Skeletal muscle tissue (tissue), 4 donors: ENCODE results near the gene SLX4IP. TPM values are rescaled to one million over a fixed set of nuclear protein-coding genes. Genes with fewer than 3 reads are reported as not detected.

ENCODE experiments used
- H3K27ac ChIP-seq: one replicate; pipeline ENCODE4 v1.7.0; 2013; ENCODE audit warnings: mild to moderate bottlenecking, low read depth, low read length, inconsistent platforms
- H3K27me3 ChIP-seq, 3 donors: one replicate each; pipeline ENCODE4 v1.7.0; 2013; ENCODE audit warnings: low read length in 3 of 3; ENCODE audit not compliant: control insufficient read depth in 3 of 3, insufficient read depth in 3 of 3
- H3K36me3 ChIP-seq, 3 donors: one replicate each; pipeline ENCODE4 v1.7.0; 2013; ENCODE audit warnings: low read length in 3 of 3; ENCODE audit not compliant: control insufficient read depth in 3 of 3, insufficient read depth in 3 of 3
- H3K4me1 ChIP-seq, 3 donors: one replicate each; pipeline ENCODE4 v1.7.0; 2013; ENCODE audit warnings: low read length in 3 of 3, mild to moderate bottlenecking in 3 of 3; ENCODE audit not compliant: control insufficient read depth in 3 of 3, insufficient read depth in 3 of 3
- H3K4me3 ChIP-seq, 3 donors: one replicate each; pipeline ENCODE4 v1.7.0; 2013; ENCODE audit warnings: low read length in 3 of 3
- H3K9ac ChIP-seq, 3 donors: one replicate each; pipeline ENCODE4 v1.7.0; 2013; ENCODE audit warnings: low read length in 3 of 3, mild to moderate bottlenecking in 3 of 3, moderate library complexity in 2 of 3, low read depth in 1 of 3
- H3K9me3 ChIP-seq, 3 donors: one replicate each; pipeline ENCODE4 v1.7.0; 2013; ENCODE audit warnings: low read length in 3 of 3; ENCODE audit not compliant: control insufficient read depth in 3 of 3
- total RNA-seq: library from RNA; depleted of rRNA; stranded (reverse); fragments of >200 nt; gene quantifications from one replicate; pipeline ENCODE4 v1.2.3, GENCODE V29; 2014
- donor health status: Osteomylitis.

The SLX4IP gene
- total RNA-seq, 1 donor from 2014 or later: 4.2 TPM

- Histone ChIP-seq H3K27ac (peak overlapping the region; percentile 49), H3K36me3 (no peaks in the 10 kb centered on the region), H3K4me3 (no peak overlapping the region), H3K4me1 (peaks cover 2 to 14% (median 10%) of the 10 kb centered on the region in 3 donors), H3K27me3 (no peaks in the 10 kb centered on the region), H3K9me3 (no peaks in the 10 kb centered on the region), H3K9ac (no peak overlapping the region)
These were observed 39.6 kb downstream of the SLX4IP start for GRCh38 chr20:10474606-10475184.

DNA sequence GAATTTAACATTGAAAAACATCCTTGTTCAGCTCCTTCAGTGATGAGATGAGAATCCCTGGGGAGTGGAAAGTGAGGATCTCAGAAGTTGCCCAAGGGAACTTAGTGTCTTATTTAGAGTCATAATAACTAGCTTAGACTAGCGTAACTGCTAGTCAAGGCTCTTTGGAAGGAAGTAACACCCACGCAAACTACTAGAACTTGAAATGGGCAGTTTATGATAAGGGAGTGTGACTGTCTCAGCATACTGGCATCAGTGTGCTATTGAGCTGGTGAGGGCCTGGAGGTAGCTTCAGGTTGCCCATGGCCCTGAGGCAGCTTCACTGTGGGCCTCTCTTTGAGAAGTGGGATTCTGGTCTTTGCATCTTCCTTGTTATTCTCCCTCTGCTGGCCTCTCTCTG, 40.1 kb downstream of the SLX4IP start:
- Histone ChIP-seq H3K27ac (peak overlapping the region; percentile 49), H3K9me3 (no peaks in the 10 kb centered on the region), H3K9ac (no peak overlapping the region), H3K4me3 (no peak overlapping the region), H3K27me3 (no peaks in the 10 kb centered on the region), H3K4me1 (peaks cover 2 to 10% (median 5%) of the 10 kb centered on the region in 3 donors), H3K36me3 (no peaks in the 10 kb centered on the region)

DNA sequence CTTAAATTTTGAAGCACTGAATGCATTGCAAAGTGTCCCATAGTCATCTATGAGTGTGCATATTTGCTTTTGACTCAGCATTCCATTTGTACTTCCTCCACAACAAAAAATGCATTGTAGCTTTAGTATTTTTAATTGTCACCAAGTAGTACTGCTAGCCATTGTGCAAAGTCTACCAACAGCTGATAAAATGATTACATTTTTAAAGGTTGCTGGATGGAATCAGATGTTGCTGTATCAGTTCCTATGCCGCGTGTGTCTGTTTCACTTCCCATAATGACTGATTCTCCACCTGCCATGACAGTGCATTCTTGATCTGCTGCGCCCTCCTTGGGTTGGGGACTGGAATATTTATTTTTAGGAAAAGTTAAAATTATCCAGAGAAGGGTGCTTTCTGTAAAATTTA, 41.2 kb downstream of the SLX4IP start:
- Histone ChIP-seq H3K36me3 (no peaks in the 10 kb centered on the region), H3K9ac (no peak overlapping the region), H3K4me3 (no peak overlapping the region), H3K27me3 (no peaks in the 10 kb centered on the region), H3K27ac (peak overlapping the region; percentile 49), H3K9me3 (no peaks in the 10 kb centered on the region), H3K4me1 (peaks cover 2 to 10% (median 4%) of the 10 kb centered on the region in 3 donors)

- Histone ChIP-seq H3K9ac (no peak overlapping the region), H3K27ac (no peak overlapping the region), H3K4me3 (no peak overlapping the region), H3K9me3 (no peaks in the 10 kb centered on the region), H3K36me3 (no peaks in the 10 kb centered on the region), H3K27me3 (no peaks in the 10 kb centered on the region), H3K4me1 (peaks cover 2 to 10% (median 4%) of the 10 kb centered on the region in 3 donors)
These were observed 43.1 kb downstream of the SLX4IP start for GRCh38 chr20:10478205-10478604.

GRCh38 chr20:10478930-10479329, 43.8 kb downstream of the SLX4IP start:
- Histone ChIP-seq H3K9me3 (no peaks in the 10 kb centered on the region), H3K4me1 (peaks cover 2 to 10% (median 4%) of the 10 kb centered on the region in 3 donors), H3K27ac (no peak overlapping the region)

GRCh38 chr20:10481676-10482075, 46.6 kb downstream of the SLX4IP start:
- no peak overlapping the region for H3K9ac ChIP-seq
- H3K4me1 ChIP-seq: no peaks in the 10 kb centered on the region
- H3K9me3 ChIP-seq: no peaks in the 10 kb centered on the region
- no peak overlapping the region for H3K4me3 ChIP-seq
- H3K27me3 ChIP-seq: no peaks in the 10 kb centered on the region
- H3K36me3 ChIP-seq: no peaks in the 10 kb centered on the region
- H3K27ac ChIP-seq: no peak overlapping the region

More at GRCh38 chr20:10478930-10479329, 43.8 kb downstream of the SLX4IP start:
- Histone ChIP-seq H3K27me3 (no peaks in the 10 kb centered on the region), H3K36me3 (no peaks in the 10 kb centered on the region), H3K9ac (no peak overlapping the region), H3K4me3 (no peak overlapping the region)

GRCh38 chr20:10483691-10484090, 48.6 kb downstream of the SLX4IP start:
- Histone ChIP-seq H3K36me3 (no peaks in the 10 kb centered on the region), H3K4me3 (no peak overlapping the region), H3K9me3 (no peaks in the 10 kb centered on the region), H3K27ac (no peak overlapping the region), H3K4me1 (peaks cover 0 to 4% (median 0%) of the 10 kb centered on the region in 3 donors), H3K9ac (no peak overlapping the region), H3K27me3 (no peaks in the 10 kb centered on the region)

- Histone ChIP-seq H3K27me3 (no peaks in the 10 kb centered on the region), H3K4me3 (no peak overlapping the region), H3K27ac (peak overlapping the region; percentile 15), H3K36me3 (no peaks in the 10 kb centered on the region), H3K9me3 (no peaks in the 10 kb centered on the region), H3K9ac (no peak overlapping the region), H3K4me1 (peaks cover 0 to 4% (median 0%) of the 10 kb centered on the region in 3 donors)
These were observed 52.3 kb downstream of the SLX4IP start for GRCh38 chr20:10487142-10488136.

GRCh38 chr20:10488534-10488933, 53.4 kb downstream of the SLX4IP start:
- no peak overlapping the region for H3K4me3 ChIP-seq
- no peak overlapping the region for H3K27ac ChIP-seq
- H3K4me1 ChIP-seq: peaks cover 0 to 4% (median 0%) of the 10 kb centered on the region in 3 donors
- no peak overlapping the region for H3K9ac ChIP-seq
- H3K9me3 ChIP-seq: no peaks in the 10 kb centered on the region
- no peaks in the 10 kb centered on the region for H3K27me3 ChIP-seq
- H3K36me3 ChIP-seq: no peaks in the 10 kb centered on the region

GRCh38 chr20:10489853-10490252, 54.7 kb downstream of the SLX4IP start:
- no peaks in the 10 kb centered on the region for H3K27me3 ChIP-seq
- H3K27ac ChIP-seq: no peak overlapping the region
- peaks cover 0 to 4% (median 0%) of the 10 kb centered on the region in 3 donors for H3K4me1 ChIP-seq
- no peak overlapping the region for H3K9ac ChIP-seq
- H3K9me3 ChIP-seq: no peaks in the 10 kb centered on the region
- H3K4me3 ChIP-seq: no peak overlapping the region
- no peaks in the 10 kb centered on the region for H3K36me3 ChIP-seq
